ENCODE results near the gene EPHB2. TPM values are rescaled to one million over a fixed set of nuclear protein-coding genes. Genes with fewer than 3 reads are reported as not detected.

The EPHB2 gene
- total and polyA plus RNA-seq, 2 donors (not counting 1 experiment from before 2014, with no cell fraction given): 0.07 to 0.39 TPM

- Mint-ChIP-seq H3K4me1 (peaks cover 31% of the 10 kb centered on the region), H3K27ac (no peak overlapping the region), H3K4me3 (no peak overlapping the region), H3K27me3 (peaks cover 7% of the 10 kb centered on the region), H3K9me3 (ENCODE audit: insufficient read depth) (no peaks in the 10 kb centered on the region)
- Histone ChIP-seq H4K20me1 (ENCODE audit: control insufficient read depth, insufficient read depth, low read length, poor library complexity, severe bottlenecking) (no peaks in the 10 kb centered on the region), H2AFZ (ENCODE audit: insufficient read depth, low read depth, low read length, poor library complexity, severe bottlenecking) (no peak overlapping the region), H3K4me2 (replicated peaks; ENCODE audit: low read depth, low read length, poor library complexity, severe bottlenecking) (no peak overlapping the region), H3K4me1 (ENCODE audit: control insufficient read depth in 2 of 2, insufficient read depth in 2 of 2, low read length in 2 of 2) (peaks cover 10 to 17% of the 10 kb centered on the region in 2 donors), H3K27me3 (replicated peaks in 1 of 4; ENCODE audit: control extremely low read depth in 1 of 4, control insufficient read depth in 3 of 4, insufficient read depth in 4 of 4, low read length in 3 of 4) (no peaks in the 10 kb centered on the region), H3K79me2 (ENCODE audit: control insufficient read depth, insufficient read depth, low read length) (no peaks in the 10 kb centered on the region), H3K4me3 (ENCODE audit: control extremely low read depth in 1 of 5, extremely low read depth in 1 of 5, insufficient read depth in 1 of 5, low read depth in 2 of 5, low read length in 4 of 5) (no peak overlapping the region), H3K27ac (ENCODE audit: low read length in 2 of 2) (no peak overlapping the region), H3K36me3 (replicated peaks in 1 of 2; ENCODE audit: control extremely low read depth in 1 of 2, control insufficient read depth in 1 of 2, extremely low read depth in 1 of 2, insufficient read depth in 2 of 2, low read length in 1 of 2) (no peaks in the 10 kb centered on the region), H3K9ac (ENCODE audit: low read length) (no peak overlapping the region), H3K9me3 (ENCODE audit: control extremely low read depth in 1 of 3, control insufficient read depth in 2 of 3, insufficient read depth in 1 of 3, low read length in 2 of 3) (no peaks in the 10 kb centered on the region)
- no peak for ATAC-seq (ENCODE audit: low read depth)
- ChIA-PET POLR2A (no interaction called here), CTCF (no interaction called here)
- WGBS (ENCODE audit: insufficient coverage): 98% methylated on average over 14 of the region's 15 CpGs
- intact Hi-C loops (cut with micrococcal nuclease): no loop called here
- DNase-seq: no peak
- TF ChIP-seq, protein P1, sequence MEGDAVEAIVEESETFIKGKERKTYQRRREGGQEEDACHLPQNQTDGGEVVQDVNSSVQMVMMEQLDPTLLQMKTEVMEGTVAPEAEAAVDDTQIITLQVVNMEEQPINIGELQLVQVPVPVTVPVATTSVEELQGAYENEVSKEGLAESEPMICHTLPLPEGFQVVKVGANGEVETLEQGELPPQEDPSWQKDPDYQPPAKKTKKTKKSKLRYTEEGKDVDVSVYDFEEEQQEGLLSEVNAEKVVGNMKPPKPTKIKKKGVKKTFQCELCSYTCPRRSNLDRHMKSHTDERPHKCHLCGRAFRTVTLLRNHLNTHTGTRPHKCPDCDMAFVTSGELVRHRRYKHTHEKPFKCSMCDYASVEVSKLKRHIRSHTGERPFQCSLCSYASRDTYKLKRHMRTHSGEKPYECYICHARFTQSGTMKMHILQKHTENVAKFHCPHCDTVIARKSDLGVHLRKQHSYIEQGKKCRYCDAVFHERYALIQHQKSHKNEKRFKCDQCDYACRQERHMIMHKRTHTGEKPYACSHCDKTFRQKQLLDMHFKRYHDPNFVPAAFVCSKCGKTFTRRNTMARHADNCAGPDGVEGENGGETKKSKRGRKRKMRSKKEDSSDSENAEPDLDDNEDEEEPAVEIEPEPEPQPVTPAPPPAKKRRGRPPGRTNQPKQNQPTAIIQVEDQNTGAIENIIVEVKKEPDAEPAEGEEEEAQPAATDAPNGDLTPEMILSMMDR (IDR thresholded peaks at IDR 0.05): no peak
- no peak for TF ChIP-seq EZH2 (IDR thresholded peaks at IDR 0.05; ENCODE audit: borderline replicate concordance, insufficient read depth, low read depth, low read length, poor library complexity, severe bottlenecking)
Measured at GRCh38 chr1:22855668-22856606, 145.3 kb downstream of the EPHB2 start.

DNA sequence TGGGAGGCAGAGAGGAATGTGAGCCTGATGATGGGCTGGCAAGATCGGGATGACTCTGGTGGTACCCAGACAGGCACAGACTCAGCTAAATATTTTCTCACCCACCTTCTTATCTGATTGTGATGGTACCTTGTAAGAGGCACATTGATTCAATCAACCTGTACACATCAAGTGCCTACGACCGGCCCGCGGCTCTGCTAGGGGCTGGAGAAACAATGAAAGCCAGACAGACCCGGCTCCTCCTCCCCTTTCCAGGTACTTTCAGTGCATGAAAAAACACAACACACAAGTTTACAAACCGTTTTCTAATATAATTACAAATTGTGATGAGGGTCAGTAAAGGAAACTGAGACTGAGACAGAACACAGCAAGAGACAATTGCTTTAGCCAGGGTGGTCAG lies 147.0 kb downstream of the EPHB2 start:
- H4K20me1 ChIP-seq (ENCODE audit: control insufficient read depth, insufficient read depth, low read length, poor library complexity, severe bottlenecking): no peaks in the 10 kb centered on the region
- Mint-ChIP-seq H3K27me3 (no peaks in the 10 kb centered on the region), H3K27ac (no peak overlapping the region), H3K9me3 (ENCODE audit: insufficient read depth) (no peaks in the 10 kb centered on the region), H3K4me3 (no peak overlapping the region), H3K4me1 (peaks cover 24% of the 10 kb centered on the region)
- no peak overlapping the region for H3K4me2 ChIP-seq (replicated peaks; ENCODE audit: low read depth, low read length, poor library complexity, severe bottlenecking)
- no peak overlapping the region for H2AFZ ChIP-seq (ENCODE audit: insufficient read depth, low read depth, low read length, poor library complexity, severe bottlenecking)
- no peak for TF ChIP-seq EZH2 (IDR thresholded peaks at IDR 0.05; ENCODE audit: borderline replicate concordance, insufficient read depth, low read depth, low read length, poor library complexity, severe bottlenecking)
- TF ChIP-seq, protein P1 (IDR thresholded peaks at IDR 0.05): no peak
- ChIA-PET POLR2A (no interaction called here), CTCF (no interaction called here)
- H3K79me2 ChIP-seq (ENCODE audit: control insufficient read depth, insufficient read depth, low read length): no peaks in the 10 kb centered on the region
- WGBS (ENCODE audit: insufficient coverage): 100% methylated on average over 4 of the region's 7 CpGs
- H3K9ac ChIP-seq (ENCODE audit: low read length): no peak overlapping the region
- DNase-seq: no peak
- H3K27me3 ChIP-seq (replicated peaks in 1 of 4; ENCODE audit: control extremely low read depth in 1 of 4, control insufficient read depth in 3 of 4, insufficient read depth in 4 of 4, low read length in 3 of 4): no peaks in the 10 kb centered on the region
- ATAC-seq (ENCODE audit: low read depth): no peak
- H3K27ac ChIP-seq (ENCODE audit: low read length in 2 of 2): no peak overlapping the region
- no peaks in the 10 kb centered on the region for H3K36me3 ChIP-seq (replicated peaks in 1 of 2; ENCODE audit: control extremely low read depth in 1 of 2, control insufficient read depth in 1 of 2, extremely low read depth in 1 of 2, insufficient read depth in 2 of 2, low read length in 1 of 2)
- H3K4me1 ChIP-seq (ENCODE audit: control insufficient read depth in 2 of 2, insufficient read depth in 2 of 2, low read length in 2 of 2): peaks cover 10 to 17% of the 10 kb centered on the region in 2 donors
- no peak overlapping the region for H3K4me3 ChIP-seq (ENCODE audit: control extremely low read depth in 1 of 5, extremely low read depth in 1 of 5, insufficient read depth in 1 of 5, low read depth in 2 of 5, low read length in 4 of 5)
- H3K9me3 ChIP-seq (ENCODE audit: control extremely low read depth in 1 of 3, control insufficient read depth in 2 of 3, insufficient read depth in 1 of 3, low read length in 2 of 3): no peaks in the 10 kb centered on the region
- intact Hi-C loops (cut with micrococcal nuclease): no loop called here

Data from B cell (primary cell).